Ascending aorta (tissue), 2 donors: Measurements from ENCODE around the gene GANC. TPM values are rescaled to one million over a fixed set of nuclear protein-coding genes. Genes with fewer than 3 reads are reported as not detected.

Experiments used
- DNase-seq, 2 donors: peaks; one replicate each; pipeline ENCODE4 v3.0.0-alpha.2; 2019; ENCODE audit warnings: low spot score in 2 of 2
- H3K27ac ChIP-seq, 2 donors: fragments of 200-600 bp; sonication (generic); one replicate each; pipeline ENCODE4 v1.5.1; 2016 to 2017; ENCODE audit warnings: mild to moderate bottlenecking in 1 of 2
- H3K27me3 ChIP-seq: fragments of 200-600 bp; sonication (generic); one replicate; pipeline ENCODE4 v1.5.1; 2017
- H3K36me3 ChIP-seq, 2 donors: fragments of 200-600 bp; sonication (generic); one replicate each; pipeline ENCODE4 v1.5.1; 2016
- H3K4me1 ChIP-seq, 2 donors: fragments of 200-600 bp; sonication (generic); one replicate each; pipeline ENCODE4 v1.5.1; 2016 to 2017; ENCODE audit warnings: mild to moderate bottlenecking in 1 of 2
- H3K4me3 ChIP-seq, 2 donors: fragments of 200-600 bp; sonication (generic); one replicate each; pipeline ENCODE4 v1.5.1; 2016 to 2017; ENCODE audit warnings: mild to moderate bottlenecking in 1 of 2
- H3K9me3 ChIP-seq, 2 donors: fragments of 200-600 bp; sonication (generic); one replicate each; pipeline ENCODE4 v1.5.1; 2016
- CTCF ChIP-seq, 3 experiments: fragments of 200-600 bp in 2 of 3; fragments of 450-650 bp in 1 of 3; sonication (generic) in 2 of 3; IDR thresholded peaks; one replicate each; pipeline ENCODE4 v1.5.1; 2016 to 2019; ENCODE audit warnings: antibody characterized with exemption in 3 of 3, mild to moderate bottlenecking in 1 of 3, moderate library complexity in 1 of 3
- intact Hi-C: fragments of 100-400 bp; cut with DNase I; formaldehyde crosslinking; loops from one replicate; pipeline ENCODE4 v1.15.1; 2023
- total RNA-seq: library from RNA; depleted of rRNA; stranded (reverse); fragments of >200 nt; gene quantifications from one replicate; pipeline ENCODE4 v1.1.0, GENCODE V29; 2016

GANC gene
- total RNA-seq, 1 donor from 2014 or later = 22.9 TPM

GRCh38 chr15:42373936-42374335 is 100.9 kb downstream of the GANC start:
- Histone ChIP-seq H3K4me3 (no peak overlapping the region), H3K27ac (no peak overlapping the region), H3K27me3 (no peaks in the 10 kb centered on the region), H3K36me3 (no peaks in the 10 kb centered on the region), H3K9me3 (no peaks in the 10 kb centered on the region), H3K4me1 (no peaks in the 10 kb centered on the region)
- intact Hi-C loops = no loop called here
- no peak for TF ChIP-seq CTCF (IDR thresholded peaks at IDR 0.05)
- no peak for DNase-seq

DNA sequence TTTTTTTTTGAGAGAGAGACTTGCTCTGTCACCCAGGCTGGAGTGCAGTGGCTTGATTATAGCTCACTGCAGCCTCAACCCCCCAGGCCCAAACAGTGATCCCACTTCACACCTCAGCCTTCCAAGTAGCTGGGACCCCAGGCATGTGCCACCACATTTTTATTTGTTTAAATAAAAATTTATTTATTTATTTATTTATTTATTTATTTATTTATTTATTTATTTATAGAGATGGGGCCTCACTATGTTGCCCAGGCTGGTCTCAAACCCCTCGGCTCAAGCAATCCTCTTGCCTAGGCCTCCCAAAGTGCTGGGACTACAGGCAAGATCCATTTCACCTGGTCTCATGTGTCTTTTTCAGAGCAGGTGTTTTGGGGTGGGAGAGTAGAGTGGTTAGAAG is 101.8 kb downstream of the GANC start:
- Histone ChIP-seq H3K9me3 (no peaks in the 10 kb centered on the region), H3K36me3 (no peaks in the 10 kb centered on the region), H3K27ac (no peak overlapping the region), H3K4me1 (no peaks in the 10 kb centered on the region), H3K4me3 (no peak overlapping the region), H3K27me3 (no peaks in the 10 kb centered on the region)
- TF ChIP-seq CTCF (IDR thresholded peaks at IDR 0.05) = no peak
- intact Hi-C loops = no loop called here
- no peak for DNase-seq

DNA sequence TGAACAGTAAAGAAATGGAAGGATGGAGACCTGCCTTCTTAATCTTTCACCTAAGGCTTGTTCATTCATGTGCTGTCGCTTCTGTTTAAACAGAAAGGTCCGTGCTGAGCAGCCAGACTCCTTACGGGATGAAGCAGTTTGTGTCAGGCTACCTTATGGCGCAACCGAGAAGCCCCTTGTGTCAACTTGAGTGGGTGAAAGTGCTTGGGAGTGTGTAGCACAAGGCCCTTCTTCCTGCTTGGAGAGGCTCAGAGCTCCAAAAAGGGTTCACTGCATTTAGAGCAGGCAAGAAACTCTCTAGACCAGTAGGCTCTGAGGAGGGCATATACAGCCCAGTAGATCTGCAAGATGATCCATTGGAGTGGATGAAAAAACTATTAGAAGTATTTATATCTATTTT is 102.3 kb downstream of the GANC start:
- TF ChIP-seq CTCF (IDR thresholded peaks at IDR 0.05) = no peak

GRCh38 chr15:42375941-42376340 is 102.9 kb downstream of the GANC start:
- Histone ChIP-seq H3K4me3 (no peak overlapping the region), H3K27me3 (no peaks in the 10 kb centered on the region), H3K9me3 (no peaks in the 10 kb centered on the region), H3K27ac (no peak overlapping the region), H3K4me1 (no peaks in the 10 kb centered on the region), H3K36me3 (no peaks in the 10 kb centered on the region)
- TF ChIP-seq CTCF (IDR thresholded peaks at IDR 0.05) = no peak
- no peak for DNase-seq
- intact Hi-C loops = no loop called here

More for the DNA sequence above, 102.3 kb downstream of the GANC start:
- Histone ChIP-seq H3K27ac (no peak overlapping the region), H3K9me3 (no peaks in the 10 kb centered on the region), H3K27me3 (no peaks in the 10 kb centered on the region), H3K4me3 (no peak overlapping the region), H3K4me1 (no peaks in the 10 kb centered on the region), H3K36me3 (no peaks in the 10 kb centered on the region)
- intact Hi-C loops = no loop called here
- DNase-seq = no peak

GRCh38 chr15:42378011-42378410 is 105.0 kb downstream of the GANC start:
- H3K4me3 ChIP-seq = no peak overlapping the region
- no peaks in the 10 kb centered on the region for H3K36me3 ChIP-seq
- no peaks in the 10 kb centered on the region for H3K4me1 ChIP-seq
- no peaks in the 10 kb centered on the region for H3K9me3 ChIP-seq
- no peak for TF ChIP-seq CTCF (IDR thresholded peaks at IDR 0.05)
- intact Hi-C loops = no loop called here
- no peak overlapping the region for H3K27ac ChIP-seq
- no peaks in the 10 kb centered on the region for H3K27me3 ChIP-seq
- DNase-seq = no peak

GRCh38 chr15:42384597-42384996 is 111.6 kb downstream of the GANC start:
- H3K27me3 ChIP-seq = no peaks in the 10 kb centered on the region
- H3K9me3 ChIP-seq = no peaks in the 10 kb centered on the region
- H3K4me3 ChIP-seq = no peak overlapping the region
- no peak for DNase-seq
- no peak overlapping the region for H3K27ac ChIP-seq
- intact Hi-C loops = no loop called here
- no peaks in the 10 kb centered on the region for H3K4me1 ChIP-seq
- no peak for TF ChIP-seq CTCF (IDR thresholded peaks at IDR 0.05)
- peaks cover 0 to 7% of the 10 kb centered on the region in 2 donors for H3K36me3 ChIP-seq
